NCI-H1694 treated with DMSO at 0.1 percent for 48 hours (cell line): Measurements from ENCODE around the gene KPTN.

Experiments used
- DNase-seq: peaks from one replicate; lab custom pipeline; 2025; lab: John Stamatoyannopoulos, UW

KPTN gene

DNA sequence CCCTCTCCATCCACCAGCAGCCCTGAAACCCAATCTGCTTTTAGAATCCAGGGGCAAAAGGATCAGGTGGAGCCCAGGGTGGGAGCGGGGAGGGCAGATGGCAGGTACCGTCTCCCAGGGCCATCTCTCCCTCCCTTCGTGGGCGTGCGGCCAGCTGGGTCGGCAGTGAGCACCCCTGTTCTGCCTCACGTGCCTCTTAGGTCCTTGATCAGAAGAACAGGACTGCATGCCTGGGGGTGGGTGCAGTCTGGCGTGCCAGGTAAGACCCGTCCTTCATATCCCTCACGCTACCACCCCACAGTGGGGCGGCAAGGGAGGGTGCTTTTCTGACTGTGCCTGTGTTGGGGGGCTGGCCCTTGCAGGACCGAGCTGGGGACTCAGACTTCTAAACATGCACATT, 14.3 kb downstream of the KPTN start:
- DNase-seq, result no peak

DNA sequence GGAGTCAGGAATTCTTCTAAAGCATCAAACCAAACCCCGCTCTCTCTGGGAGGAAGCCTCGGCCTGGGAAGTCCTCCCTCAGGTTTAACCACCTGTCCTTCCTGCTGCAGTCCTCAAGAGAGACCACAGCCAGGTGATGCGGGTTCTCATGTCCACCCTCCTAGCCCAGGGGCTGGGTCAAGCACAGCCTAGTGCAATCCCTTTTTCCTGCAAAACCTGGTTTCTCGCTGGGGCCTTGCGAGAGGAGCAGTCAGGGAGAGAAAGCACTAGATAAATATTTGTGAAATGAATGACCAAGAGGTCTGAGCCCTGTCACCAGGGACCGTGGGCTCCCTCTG, 14.7 kb downstream of the KPTN start:
- DNase-seq, result no peak

DNA sequence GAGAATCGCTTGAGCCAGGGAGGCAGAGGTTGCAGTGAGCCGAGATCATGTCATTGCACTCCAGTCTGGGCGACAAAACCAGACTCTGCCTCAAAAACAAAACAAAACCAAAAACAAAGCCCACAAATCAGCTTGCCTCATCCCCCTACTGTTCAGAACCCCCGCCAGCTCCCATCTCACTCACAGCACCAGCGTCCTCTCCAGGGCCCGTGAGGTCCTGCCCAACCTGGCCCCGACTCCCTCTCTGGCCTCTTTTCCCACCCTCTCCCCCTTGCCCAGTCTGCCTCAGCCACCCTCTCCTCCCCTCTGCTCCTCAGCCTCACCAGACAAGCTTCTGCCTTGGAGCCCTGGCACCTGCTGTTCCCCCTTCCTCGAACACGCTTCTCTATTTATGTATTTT, 16.1 kb downstream of the KPTN start:
- no peak for DNase-seq

DNA sequence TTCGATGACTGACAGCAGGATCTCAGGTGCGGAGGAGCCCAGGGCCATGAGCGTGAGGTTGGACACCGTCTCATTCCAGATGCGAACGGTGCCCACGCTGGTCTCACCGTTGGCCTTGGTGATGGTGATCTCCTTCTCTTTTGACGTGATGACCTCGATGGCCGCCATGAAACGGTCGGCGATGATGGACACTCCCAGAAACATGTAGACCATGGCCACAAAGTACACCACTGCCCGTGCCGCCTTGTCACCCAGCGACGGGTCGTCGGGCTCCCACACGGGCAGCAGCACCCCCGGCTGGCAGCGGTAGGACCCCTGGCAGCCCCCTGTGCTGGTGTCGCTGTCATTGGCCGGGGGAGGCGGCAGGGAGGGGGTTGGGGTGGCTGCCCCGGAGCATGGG, 18.1 kb downstream of the KPTN start:
- no peak for DNase-seq

DNA sequence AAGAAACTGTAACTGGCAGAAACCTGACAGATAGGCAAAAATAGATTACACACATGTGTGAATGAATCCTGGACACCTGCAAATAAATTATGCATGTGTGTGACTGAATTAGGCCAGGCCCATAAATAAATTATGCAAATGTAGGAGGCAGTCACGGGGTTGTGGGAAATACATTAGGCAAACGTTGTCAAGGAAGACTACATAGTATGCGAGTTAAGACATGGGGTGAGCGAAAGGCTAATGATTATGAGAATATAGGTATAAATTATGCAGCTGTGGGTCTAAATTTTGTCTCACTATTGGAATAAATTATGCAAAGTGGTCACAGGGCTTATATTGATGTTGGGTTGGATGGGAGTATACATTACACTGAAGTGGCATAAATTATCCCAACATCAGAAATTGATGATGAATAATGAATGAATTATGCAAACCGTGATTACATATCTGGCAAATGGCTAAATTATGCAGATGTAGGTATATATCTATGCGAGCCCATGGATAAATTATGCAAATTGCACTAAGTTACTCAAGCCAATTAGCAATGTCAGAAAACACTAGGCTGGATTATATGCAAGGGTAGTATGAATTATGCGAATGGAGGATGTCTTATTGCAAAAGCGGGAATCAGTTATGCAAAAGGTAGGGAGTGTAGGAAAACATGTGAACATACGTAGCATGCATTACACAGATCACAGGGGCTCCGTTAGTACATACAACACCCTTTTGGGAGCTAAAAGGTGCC, 19.2 kb downstream of the KPTN start:
- DNase-seq, result no peak

DNA sequence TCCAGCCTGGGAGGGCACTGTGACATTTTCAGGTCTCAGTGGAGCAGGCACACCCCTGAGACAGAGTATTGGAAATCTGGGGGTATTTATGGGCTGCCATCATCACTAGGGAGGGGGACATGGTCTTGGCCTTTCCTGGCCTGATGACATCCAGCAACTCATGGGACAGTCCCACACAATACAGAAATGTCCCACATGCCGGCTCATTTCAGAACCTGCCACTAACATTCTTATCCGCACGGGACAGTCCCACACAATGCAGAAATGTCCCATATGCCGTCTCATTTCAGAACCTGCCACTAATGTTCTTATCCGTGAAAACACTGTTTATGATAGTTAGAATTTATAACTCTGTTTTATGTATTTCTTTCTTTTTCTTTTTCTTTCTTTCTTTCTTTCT, 22.1 kb downstream of the KPTN start:
- DNase-seq, result no peak

DNA sequence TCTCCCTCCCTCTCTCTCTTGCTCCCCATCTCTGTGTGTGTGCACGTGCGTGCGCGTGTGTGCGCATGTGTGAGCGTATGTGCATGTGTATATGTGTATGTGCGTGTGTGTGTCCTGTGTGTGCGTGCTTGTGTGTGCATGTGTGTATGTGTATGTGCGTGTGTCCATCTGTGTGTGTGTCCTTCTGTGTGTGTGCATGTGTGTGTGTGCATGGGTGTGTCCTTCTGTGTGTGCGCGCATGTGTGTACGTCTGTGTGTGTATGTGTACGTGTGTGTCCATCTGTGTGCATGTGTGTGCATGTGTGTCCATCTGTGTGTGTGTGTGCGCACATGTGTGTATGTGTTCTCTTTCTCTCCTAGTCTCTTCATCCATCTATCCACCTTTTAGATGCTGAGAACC, 24.5 kb downstream of the KPTN start:
- DNase-seq, result no peak

DNA sequence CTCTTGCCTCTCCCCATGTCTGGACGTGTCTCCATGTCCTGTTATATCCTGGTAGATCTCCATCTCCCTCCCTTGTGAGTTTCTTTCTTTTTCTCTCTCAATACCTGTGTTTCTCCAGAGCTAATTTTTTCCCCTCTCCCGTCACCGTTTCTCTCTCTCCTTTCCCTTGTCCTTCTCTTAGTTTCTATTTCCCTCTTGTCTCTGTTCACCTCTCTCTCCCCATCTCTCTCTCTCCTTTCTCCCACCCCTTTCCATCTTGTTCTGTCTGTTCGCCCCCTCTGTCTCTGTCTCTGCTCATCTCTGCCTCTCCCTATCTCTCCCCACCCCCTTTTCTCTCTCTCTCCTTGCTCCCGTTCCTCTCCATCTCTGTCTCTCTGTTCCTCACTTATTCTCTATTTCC, 25.3 kb downstream of the KPTN start:
- DNase-seq, result no peak

DNA sequence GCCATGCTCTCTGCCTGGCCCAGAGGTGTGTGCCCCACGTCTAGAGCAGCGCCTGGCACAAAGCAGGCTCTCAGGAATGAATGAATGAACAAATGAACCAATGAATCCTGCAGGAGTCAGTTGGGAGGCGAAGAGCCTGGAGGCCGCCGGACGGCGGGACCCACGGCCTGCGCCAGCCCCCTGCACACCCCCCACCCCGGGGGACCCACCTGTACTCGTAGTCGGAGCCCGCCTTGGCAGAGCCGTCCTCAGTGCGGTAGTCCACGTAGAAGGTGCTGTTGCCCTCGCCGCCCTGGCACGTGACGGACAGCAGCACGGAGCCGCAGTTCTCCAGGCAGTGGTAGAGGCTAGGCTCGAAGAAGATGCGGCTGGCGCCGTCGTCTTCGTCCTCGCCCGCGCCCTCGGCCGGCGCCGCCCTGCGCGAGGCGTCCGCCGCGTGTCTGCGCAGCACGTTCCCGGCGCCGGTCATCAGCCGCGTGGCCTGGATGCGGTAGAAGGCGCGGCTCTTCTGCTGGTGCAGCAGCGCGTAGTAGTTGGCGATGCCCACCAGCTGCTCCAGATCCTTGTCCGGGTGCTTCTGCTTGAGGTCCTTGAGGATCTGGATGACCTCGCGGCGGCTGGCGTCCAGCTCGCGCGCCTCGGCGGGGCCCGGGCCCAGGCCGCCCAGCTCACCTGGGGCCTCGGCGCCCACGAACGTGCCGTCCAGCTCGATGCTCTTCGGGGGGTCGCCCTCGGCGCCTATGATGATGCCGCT, 27.1 kb downstream of the KPTN start:
- no peak for DNase-seq

DNA sequence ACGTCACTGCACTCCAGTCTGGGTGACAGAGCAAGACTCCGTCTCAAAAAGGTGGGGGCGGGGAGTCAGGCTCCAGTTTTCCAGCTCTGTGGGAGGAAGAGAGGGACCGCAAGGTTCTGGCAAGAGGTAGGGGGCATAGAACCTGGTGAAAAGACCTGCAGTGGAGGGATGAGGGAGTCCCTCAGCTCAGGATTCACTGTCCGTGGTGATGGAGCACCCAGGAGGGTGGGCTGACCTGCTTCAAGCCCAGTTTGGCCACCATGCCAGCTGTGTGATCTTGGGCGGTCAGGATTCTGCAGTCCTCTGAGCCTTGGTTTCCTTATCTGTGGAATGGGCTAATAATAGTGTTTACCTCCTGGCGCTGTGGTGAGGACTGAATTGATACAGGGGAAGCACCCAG, 33.5 kb downstream of the KPTN start:
- DNase-seq, result no peak

DNA sequence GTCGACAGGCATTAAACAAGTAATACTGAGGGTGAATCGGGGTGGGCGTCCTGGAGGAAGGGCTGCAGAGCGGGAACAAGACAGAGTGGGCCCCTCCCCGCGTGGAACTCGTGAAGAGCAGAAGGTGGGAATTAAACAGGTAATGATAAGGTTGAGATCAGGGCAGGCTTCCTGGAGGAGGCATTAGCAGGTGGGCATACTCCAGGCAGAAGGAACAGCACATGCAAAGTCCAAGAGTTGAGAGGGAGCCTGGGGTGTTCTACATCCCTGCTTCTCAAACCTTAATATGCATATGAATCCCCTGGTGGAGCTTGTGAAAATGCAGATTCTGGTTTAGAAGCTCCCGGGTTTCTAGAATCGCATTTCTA, 35.7 kb downstream of the KPTN start:
- DNase-seq, result no peak

DNA sequence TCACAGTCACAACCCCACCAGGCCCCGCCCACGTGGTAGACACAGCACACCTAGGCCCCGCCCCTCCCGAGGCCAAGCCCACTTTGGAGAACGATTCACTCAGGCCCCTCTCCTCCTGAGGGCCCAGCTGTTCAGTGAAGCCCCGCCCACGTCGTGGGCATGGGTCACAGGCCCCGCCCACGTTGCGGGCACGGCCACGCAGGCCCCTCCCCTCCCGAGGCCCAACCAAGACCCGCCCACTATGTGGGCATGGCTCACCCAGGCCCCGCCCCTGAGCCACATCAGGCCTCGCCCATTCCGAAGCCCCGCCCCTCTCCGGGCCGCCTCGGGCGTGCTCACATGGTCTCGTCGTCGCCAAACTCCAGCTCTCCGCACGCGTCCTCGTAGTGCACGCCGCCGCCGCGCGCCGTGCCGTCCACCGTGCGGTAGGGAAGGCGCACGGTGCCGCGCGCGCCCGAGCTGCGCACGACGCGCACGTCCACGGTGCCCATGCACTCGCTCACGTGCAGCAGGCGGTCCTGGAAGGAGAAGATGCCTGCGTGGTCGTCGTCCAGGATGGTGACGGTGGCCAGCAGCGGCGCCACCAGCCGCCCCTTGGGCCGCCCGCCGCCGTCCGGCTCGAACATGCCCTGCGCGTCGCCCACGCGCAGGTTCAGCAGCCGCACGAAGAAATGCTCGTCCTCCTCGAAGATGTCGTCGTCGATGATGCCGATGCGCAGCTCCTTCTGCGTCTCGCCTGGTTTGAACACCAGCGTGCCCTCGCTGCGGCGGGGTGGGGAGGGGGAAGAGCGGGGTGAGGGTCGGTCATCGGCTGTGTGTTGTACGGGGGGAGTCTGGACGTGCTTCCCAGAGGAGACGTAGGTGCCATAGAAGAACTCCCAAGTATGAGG, 36.3 kb downstream of the KPTN start:
- no peak for DNase-seq

DNA sequence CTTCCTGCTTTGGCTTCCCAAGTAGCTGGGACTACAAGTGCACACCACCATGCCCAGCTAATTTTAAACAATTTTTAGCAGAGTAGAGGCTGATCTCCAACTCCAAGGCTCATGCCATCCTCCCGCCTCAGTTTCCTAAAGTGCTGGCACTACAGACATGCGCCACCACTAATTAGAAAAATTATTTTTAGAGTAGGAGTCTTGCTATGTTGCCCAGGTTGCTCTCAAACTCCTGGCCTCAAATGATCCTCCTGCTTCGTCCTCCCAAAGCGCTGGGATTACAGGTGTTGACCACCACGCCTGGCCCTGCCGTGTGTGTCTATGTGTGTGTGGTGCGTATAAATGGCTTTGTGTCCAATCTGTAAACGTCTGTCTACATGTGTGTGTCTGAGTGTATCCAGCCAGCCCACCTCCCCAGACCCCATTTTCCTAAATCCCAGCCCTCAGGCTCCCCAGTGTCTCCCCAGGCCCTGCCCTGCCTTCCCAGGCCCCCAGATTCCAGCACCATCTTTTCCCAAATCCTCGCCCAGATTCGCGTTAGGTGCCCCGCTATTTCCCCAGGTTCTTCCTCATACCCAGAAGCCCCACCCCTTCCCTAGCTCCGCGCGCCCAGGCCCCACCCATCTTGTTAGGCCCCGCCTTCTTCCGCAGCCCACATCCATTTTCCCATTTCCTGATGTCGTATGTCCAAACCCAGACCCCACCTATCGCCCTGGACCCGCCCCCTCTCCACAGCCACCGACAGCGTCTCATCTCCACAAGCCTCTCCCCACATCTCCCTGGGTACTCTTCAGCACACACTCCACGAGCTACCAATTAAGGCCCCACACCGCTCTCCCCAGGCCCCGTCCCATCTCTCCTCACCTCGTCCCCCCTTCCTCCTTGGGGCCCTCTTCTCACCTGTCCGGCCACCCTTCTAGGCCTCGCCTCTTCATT, 37.2 kb downstream of the KPTN start:
- no peak for DNase-seq

DNA sequence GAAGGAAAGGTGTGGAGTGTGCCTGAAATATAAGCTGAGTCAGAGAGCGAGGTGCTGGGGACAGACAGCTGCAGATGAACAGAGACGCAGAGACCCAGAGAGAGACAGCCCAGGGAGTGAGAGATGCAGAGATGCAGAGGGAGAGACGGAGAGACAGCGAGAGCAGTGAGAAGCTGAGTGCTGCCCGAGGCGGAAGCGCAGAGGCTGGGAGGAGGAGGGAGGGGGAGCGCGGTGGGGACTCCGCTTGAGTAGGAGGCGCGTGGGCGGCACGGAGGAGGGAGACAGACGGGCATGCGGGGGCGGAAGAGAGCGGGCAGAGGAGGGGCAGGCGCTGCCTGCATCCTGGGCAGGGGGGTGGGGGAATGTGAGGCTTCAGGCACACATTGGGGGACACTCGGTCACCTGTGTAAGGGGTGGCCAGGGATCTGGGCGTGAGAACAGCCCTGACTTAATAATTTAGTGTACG, 38.0 kb downstream of the KPTN start:
- peak; percentile 47 for DNase-seq

DNA sequence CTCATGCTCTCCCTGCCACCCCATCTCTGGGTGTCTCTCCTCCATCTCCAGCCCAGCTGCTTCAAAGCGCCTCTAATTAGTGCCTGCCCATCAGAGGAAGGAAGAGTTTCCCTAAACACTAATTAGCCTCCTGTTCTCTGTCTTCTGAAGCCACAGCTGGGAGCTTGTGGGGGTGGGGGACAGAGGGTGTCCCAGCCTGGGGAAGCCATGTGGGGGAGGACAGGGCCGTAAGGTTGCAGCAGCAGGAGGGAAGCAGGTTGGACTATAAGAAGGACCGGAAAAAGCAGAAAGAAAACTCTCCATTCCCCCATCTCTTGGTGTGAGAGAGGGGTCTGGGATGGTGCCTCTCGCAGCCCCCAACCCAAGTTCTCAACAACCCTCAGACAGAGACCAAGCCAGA, 38.5 kb downstream of the KPTN start:
- DNase-seq, result peak; percentile 84

DNA sequence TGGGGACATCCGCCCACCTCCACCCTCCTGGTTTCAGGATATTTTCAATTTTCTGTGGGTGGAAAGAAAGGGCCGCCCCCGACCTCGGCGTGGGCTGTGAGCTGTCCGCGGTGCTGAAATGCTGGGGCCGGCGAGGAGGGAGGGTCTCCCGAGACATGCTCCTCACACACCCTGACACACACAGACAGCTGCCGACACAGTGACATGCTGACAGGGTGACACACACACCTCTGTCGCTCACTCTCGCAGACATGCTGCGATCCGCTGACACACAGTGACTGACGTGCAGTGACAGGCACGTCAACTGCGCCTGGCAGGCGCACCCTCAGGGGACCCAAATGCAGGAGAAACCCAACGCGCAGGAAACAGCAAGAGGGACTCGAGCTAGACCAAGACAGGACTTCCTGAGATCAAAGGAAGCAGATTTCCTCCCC, 39.6 kb downstream of the KPTN start:
- DNase-seq, result no peak

DNA sequence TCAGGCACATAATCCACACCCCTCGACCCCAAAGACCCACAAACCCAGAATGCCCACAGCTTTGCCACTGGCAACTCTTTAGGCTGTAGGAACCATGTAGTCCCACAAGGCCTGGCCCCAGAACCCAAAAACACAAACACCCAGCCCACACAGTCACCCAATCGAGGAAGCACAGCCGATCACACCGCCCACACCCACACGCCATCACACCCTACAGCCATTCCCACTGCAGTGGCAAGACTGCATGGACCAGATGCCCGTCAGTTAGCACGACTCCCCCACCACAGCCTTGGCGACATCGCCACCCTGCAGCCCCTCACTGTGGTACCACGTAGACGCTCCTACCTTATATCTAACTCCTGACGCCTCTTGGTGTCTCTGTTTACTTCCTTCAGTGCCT, 40.7 kb downstream of the KPTN start:
- no peak for DNase-seq

DNA sequence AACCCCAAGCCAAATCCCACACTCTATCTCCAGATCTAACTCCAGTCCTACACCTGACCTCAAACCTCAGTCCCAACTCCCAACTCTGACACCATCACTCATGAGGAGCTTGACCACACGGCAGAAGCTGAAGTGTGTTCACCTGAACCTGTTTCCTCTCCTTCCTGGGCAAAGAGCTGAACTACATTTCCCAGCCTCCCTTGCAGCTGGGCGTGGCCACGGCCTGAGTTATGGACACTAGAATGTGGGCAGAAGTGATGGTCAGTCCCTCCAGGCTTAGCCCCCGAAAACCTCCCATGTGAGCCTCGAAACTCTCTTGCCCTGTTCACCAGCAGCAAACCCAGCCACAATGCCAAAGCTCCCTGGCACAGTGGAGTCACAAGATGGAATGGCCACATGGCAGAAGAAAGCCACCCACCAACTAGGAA, 45.2 kb downstream of the KPTN start:
- DNase-seq, result no peak

DNA sequence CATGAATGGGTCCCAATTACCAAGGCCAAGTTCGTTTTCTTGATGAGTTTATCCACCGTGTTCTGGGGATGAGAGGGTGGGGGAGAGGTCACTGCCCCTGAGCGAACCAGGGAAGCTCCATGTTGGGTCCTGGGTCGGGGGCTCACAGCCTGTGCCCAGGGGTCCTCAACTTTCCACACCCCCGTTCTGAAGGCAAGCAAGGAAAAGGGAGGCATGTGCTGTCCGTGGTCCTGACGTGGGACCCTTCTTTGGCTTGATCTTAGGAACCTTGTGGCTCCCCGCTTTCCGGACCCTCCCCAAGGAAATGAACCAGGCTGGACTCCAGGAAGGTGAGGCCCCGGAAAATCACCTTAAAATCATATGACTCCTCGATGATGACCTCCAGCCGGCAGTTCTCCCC, 46.5 kb downstream of the KPTN start:
- DNase-seq, result no peak

DNA sequence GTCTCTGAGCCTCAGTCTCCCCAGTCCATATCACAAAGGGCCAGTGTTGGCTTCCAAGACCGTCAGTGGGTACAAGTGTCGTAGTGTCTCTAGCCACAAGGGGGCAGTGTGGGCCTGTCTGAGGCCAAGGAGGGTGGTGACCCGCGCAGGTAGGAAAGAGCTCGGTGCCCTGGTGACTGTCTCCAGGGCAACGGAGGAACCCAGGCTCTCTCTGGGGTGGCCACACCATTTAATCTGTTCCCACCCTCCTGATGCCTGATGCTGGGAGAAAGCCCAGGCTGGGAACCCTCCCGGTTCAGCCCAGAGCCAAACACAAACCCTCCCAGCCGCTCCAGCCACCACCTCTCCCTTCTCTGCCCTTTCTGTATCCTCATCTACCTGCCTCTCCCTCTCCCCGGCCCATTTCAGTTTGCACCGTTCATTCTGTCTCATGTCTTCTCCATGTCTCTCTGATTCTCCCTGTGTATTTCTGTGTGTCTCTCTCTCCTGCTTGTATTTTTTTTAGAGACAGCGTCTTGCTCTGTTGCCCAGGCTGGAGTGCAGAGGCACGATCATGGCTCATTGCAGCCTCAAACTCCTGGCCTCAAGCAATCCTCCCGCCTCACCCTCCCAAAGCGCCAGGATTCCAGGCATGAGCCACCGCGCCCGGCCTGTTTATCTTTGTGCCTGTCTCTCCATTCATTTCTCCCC, 47.2 kb downstream of the KPTN start:
- DNase-seq, result peak; percentile 66

DNA sequence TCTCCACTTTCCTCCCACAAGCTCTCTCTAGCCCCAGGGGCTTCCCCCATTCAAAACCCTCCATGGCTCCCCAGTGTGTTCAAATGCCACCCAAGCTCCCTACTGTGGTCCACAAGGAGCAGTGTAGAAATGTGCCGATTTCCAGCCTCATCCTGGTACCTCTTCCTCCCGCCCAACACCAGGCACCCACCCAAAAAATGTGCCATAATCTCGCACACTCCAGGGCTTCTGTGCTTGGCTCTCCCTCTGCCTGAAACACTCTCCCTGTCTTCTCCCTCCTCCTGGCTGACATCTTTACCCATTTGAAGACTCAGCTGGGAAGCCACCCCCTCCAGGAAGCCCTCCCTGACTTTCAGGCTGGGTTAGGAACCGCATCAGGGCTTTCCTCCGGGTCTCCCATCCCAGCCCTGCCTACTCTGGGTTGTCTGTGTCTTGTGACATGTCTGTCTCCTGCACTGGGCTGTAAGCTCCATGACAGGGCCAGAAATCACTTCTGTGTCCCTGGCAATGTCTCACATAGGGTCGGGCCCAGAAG, 48.1 kb downstream of the KPTN start:
- DNase-seq, result no peak
